SK-N-MC (cell line): ENCODE data around the gene ASB16.

ENCODE experiments used
- EZH2 ChIP-seq: fragments of 200-600 bp; sonication (generic); IDR thresholded peaks from one replicate; pipeline ENCODE4 v1.6.1; 2017; ENCODE audit warnings: antibody characterized with exemption
- FOXP2 ChIP-seq: optimal IDR thresholded peaks from 2 replicates; pipeline ENCODE3; 2011; ENCODE audit warnings: mild to moderate bottlenecking, moderate library complexity; ENCODE audit not compliant: insufficient read depth; ENCODE audit errors: extremely low read length, control extremely low read depth
- POLR2AphosphoS5 ChIP-seq: IDR thresholded peaks from 2 replicates; pipeline ENCODE4 v1.6.1; 2012; ENCODE audit warnings: mild to moderate bottlenecking, low read depth, low read length, borderline replicate concordance

DNA sequence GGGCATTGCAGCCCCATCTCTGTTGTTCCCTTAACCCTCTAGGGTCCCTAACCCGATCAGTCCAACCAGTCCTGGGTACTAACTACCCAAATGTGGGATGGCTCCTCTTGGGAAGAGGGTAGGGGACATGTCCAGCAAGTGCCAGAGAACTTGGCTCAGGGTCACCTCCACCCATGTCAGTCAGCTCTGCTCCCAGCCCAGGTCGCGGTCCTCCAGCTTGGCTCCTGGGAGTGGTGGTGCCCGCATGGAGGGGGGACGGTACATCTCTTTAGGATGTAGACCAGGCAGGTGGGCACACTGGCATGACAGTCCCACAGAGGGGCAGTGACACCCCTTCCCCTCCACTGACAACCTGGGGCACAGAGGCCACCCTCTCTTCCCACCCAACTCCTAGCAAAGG lies 22.2 kb downstream of the ASB16 start:
- TF ChIP-seq EZH2 (no peak), POLR2AphosphoS5 (no peak), FOXP2 (no peak)
